SK-N-SH (cell line): ENCODE measurements around the gene SULF2. TPM values are rescaled to one million over a fixed set of nuclear protein-coding genes. Genes with fewer than 3 reads are reported as not detected.

Source experiments
- CTCF ChIA-PET: fragments of 300-600, 350-600 bp; formaldehyde crosslinking; extraction: SDS; loops from one replicate; lab custom pipeline; 2021; lab: Yijun Ruan, JAX
- POLR2A ChIA-PET: fragments of 350-600 bp; sonication (Branson Sonifier 250); formaldehyde crosslinking; extraction: SDS; loops from one replicate; lab custom pipeline; 2020; ENCODE audit warnings: antibody characterized with exemption, inconsistent platforms; lab: Yijun Ruan, JAX
- DNase-seq: peaks from one replicate; pipeline ENCODE4 v3.0.0; 2012
- H2AFZ ChIP-seq: fragments of 200-600 bp; sonication (generic); 2 replicates; pipeline ENCODE4 v1.8.1; 2016; ENCODE audit warnings: antibody characterized with exemption, mild to moderate bottlenecking, low read depth
- H3F3A ChIP-seq: fragments of 200-600 bp; sonication (generic); replicated peaks from 2 replicates; pipeline ENCODE3; 2016; ENCODE audit warnings: antibody characterized with exemption, mild to moderate bottlenecking; ENCODE audit not compliant: insufficient read depth
- H3K27ac ChIP-seq, 2 experiments: fragments of 200-500 bp in 1 of 2; fragments of 200-600 bp in 1 of 2; sonication (Bioruptor generic) in 1 of 2; sonication (generic), shearing (Covaris generic) in 1 of 2; 2 replicates each; pipeline versions ENCODE4 v1.5.1 to v1.6.1; 2014 to 2016; ENCODE audit warnings: low read depth in 2 of 2, inconsistent platforms in 1 of 2, low read length in 1 of 2, mild to moderate bottlenecking in 1 of 2, mixed read lengths in 1 of 2
- H3K27me3 ChIP-seq: fragments of 200-600 bp; sonication (generic), shearing (Covaris generic); 2 replicates; pipeline ENCODE4 v1.6.1; 2016; ENCODE audit warnings: mixed run types; ENCODE audit not compliant: insufficient read depth
- H3K36me3 ChIP-seq, 2 experiments: fragments of 200-500 bp in 1 of 2; fragments of 200-600 bp in 1 of 2; sonication (Bioruptor generic) in 1 of 2; sonication (generic) in 1 of 2; replicated peaks in 1 of 2; 2 replicates each; pipeline versions ENCODE3 to v1.5.1; 2014 to 2016; ENCODE audit warnings: low read length in 1 of 2, mild to moderate bottlenecking in 1 of 2; ENCODE audit not compliant: insufficient read depth in 2 of 2, control insufficient read depth in 1 of 2
- H3K4me1 ChIP-seq, 2 experiments: fragments of 200-500 bp in 1 of 2; fragments of 200-600 bp in 1 of 2; sonication (Bioruptor generic) in 1 of 2; sonication (generic), shearing (Covaris generic) in 1 of 2; 2 replicates each; pipeline versions ENCODE4 v1.5.1 to v1.6.1; 2014 to 2016; ENCODE audit warnings: low read depth in 1 of 2, low read length in 1 of 2, mixed run types in 1 of 2; ENCODE audit not compliant: insufficient read depth in 2 of 2, control insufficient read depth in 1 of 2
- H3K4me2 ChIP-seq: fragments of 200-600 bp; sonication (generic), shearing (Covaris generic); 2 replicates; pipeline ENCODE4 v1.6.1; 2017; ENCODE audit warnings: mixed run types
- H3K4me3 ChIP-seq, 2 experiments: fragments of 200-500 bp in 1 of 2; fragments of 200-600 bp in 1 of 2; sonication (Bioruptor generic) in 1 of 2; sonication (generic), shearing (Covaris generic) in 1 of 2; 2 replicates each; pipeline versions ENCODE4 v1.5.1 to v1.8.1; 2014 to 2016; ENCODE audit warnings: low read depth in 2 of 2, inconsistent platforms in 1 of 2, low read length in 1 of 2, mild to moderate bottlenecking in 1 of 2, mixed read lengths in 1 of 2, moderate library complexity in 1 of 2
- H3K79me2 ChIP-seq: fragments of 200-600 bp; sonication (generic); 2 replicates; pipeline ENCODE4 v1.8.1; 2017; ENCODE audit warnings: mild to moderate bottlenecking; ENCODE audit not compliant: insufficient read depth
- H3K9ac ChIP-seq: fragments of 200-600 bp; sonication (generic); 2 replicates; pipeline ENCODE4 v1.6.1; 2017; ENCODE audit warnings: mixed run types
- H3K9me2 ChIP-seq: fragments of 200-600 bp; sonication (generic); 2 replicates; pipeline ENCODE4 v1.6.1; 2017; ENCODE audit warnings: mixed run types
- H3K9me3 ChIP-seq: fragments of 200-600 bp; sonication (generic); 2 replicates; pipeline ENCODE4 v1.6.1; 2017; ENCODE audit warnings: mixed run types, mild to moderate bottlenecking, moderate library complexity
- H4K20me1 ChIP-seq: fragments of 200-600 bp; sonication (generic); 2 replicates; pipeline ENCODE4 v1.6.1; 2017; ENCODE audit warnings: mild to moderate bottlenecking, mixed run types; ENCODE audit not compliant: insufficient read depth
- CHD2 ChIP-seq: fragments of 150-350 bp; IDR thresholded peaks from 2 replicates; pipeline ENCODE4 v1.6.1; 2018; ENCODE audit warnings: low read length; ENCODE audit not compliant: partially characterized antibody
- ELF1 ChIP-seq: IDR thresholded peaks from 2 replicates; pipeline ENCODE4 v1.4.0; 2012
- EP300 ChIP-seq, 2 experiments: IDR thresholded peaks; 2 replicates each; pipeline versions ENCODE4 v1.4.0 to v1.6.1; 2012; ENCODE audit warnings: borderline replicate concordance in 1 of 2, low read depth in 1 of 2, low read length in 1 of 2
- EZH2phosphoT487 ChIP-seq: fragments of 200-600 bp; sonication (generic); IDR thresholded peaks from 2 replicates; pipeline ENCODE4 v1.6.1; 2017; ENCODE audit warnings: low read depth, mixed run types, mild to moderate bottlenecking, antibody characterized with exemption, moderate library complexity, borderline replicate concordance
- FOSL2 ChIP-seq: IDR thresholded peaks from 2 replicates; pipeline ENCODE4 v1.4.0; 2012; ENCODE audit warnings: low read depth, mild to moderate bottlenecking, moderate library complexity, borderline replicate concordance
- FOXJ3 ChIP-seq: sonication (generic); formaldehyde crosslinking; IDR thresholded peaks from 2 replicates; pipeline ENCODE4 v1.5.1; 2020; ENCODE audit warnings: mild to moderate bottlenecking, missing genetic modification reagents
- FOXM1 ChIP-seq: IDR thresholded peaks from 2 replicates; pipeline ENCODE4 v1.4.0; 2012; ENCODE audit warnings: low read depth, mild to moderate bottlenecking
- GABPA ChIP-seq: IDR thresholded peaks from 2 replicates; pipeline ENCODE4 v1.4.0; 2012; ENCODE audit warnings: low read depth, mild to moderate bottlenecking
- GATA2 ChIP-seq: sonication (generic); formaldehyde crosslinking; IDR thresholded peaks from 2 replicates; pipeline ENCODE4 v1.5.0; 2020; ENCODE audit warnings: mild to moderate bottlenecking, missing genetic modification reagents
- JUND ChIP-seq: IDR thresholded peaks from 2 replicates; pipeline ENCODE4 v1.4.0; 2012
- MEF2A ChIP-seq: IDR thresholded peaks from 2 replicates; pipeline ENCODE4 v1.4.0; 2012; ENCODE audit warnings: low read depth, borderline replicate concordance
- MXI1 ChIP-seq: IDR thresholded peaks from 2 replicates; pipeline ENCODE4 v1.6.1; 2012; ENCODE audit warnings: mild to moderate bottlenecking, low read depth, low read length, improper control_type of control experiment
- NFIC ChIP-seq: IDR thresholded peaks from 2 replicates; pipeline ENCODE4 v1.4.0; 2012; ENCODE audit warnings: borderline replicate concordance
- RAD21 ChIP-seq: IDR thresholded peaks from 2 replicates; pipeline ENCODE4 v1.6.1; 2012; ENCODE audit warnings: mild to moderate bottlenecking, low read length
- RFX5 ChIP-seq: IDR thresholded peaks from 2 replicates; pipeline ENCODE4 v1.6.1; 2012; ENCODE audit warnings: mild to moderate bottlenecking, improper control_type of control experiment, low read length
- RXRA ChIP-seq: IDR thresholded peaks from 2 replicates; pipeline ENCODE4 v1.4.0; 2012; ENCODE audit warnings: low read depth, mild to moderate bottlenecking, borderline replicate concordance
- SIN3A ChIP-seq: IDR thresholded peaks from 2 replicates; pipeline ENCODE4 v1.6.1; 2012; ENCODE audit warnings: low read depth, mild to moderate bottlenecking, low read length, moderate library complexity, borderline replicate concordance
- TAF1 ChIP-seq: IDR thresholded peaks from 2 replicates; pipeline ENCODE4 v1.6.1; 2012; ENCODE audit warnings: low read depth, mild to moderate bottlenecking, low read length, moderate library complexity, borderline replicate concordance
- TCF12 ChIP-seq: IDR thresholded peaks from 2 replicates; pipeline ENCODE4 v1.4.0; 2012
- TEAD4 ChIP-seq: IDR thresholded peaks from 2 replicates; pipeline ENCODE4 v1.4.0; 2012; ENCODE audit warnings: mild to moderate bottlenecking, borderline replicate concordance; ENCODE audit not compliant: insufficient read depth
- YY1 ChIP-seq: IDR thresholded peaks from 2 replicates; pipeline ENCODE4 v1.4.0; 2012; ENCODE audit warnings: low read depth, mild to moderate bottlenecking
- WGBS: methylation state at CpG from one replicate; pipeline ENCODE4 v1.1.6; 2017; ENCODE audit warnings: low lambda C conversion rate; 5-methylcytosine and 5-hydroxymethylcytosine counted together
- polyA plus RNA-seq, 3 experiments: library from polyadenylated mRNA; depleted of rRNA; stranded (reverse); fragments of >200 nt; gene quantifications; 2 replicates each; pipeline ENCODE4 v1.2.3, GENCODE V29; 2012
- TF ChIP-seq, protein P1 (sequence below): IDR thresholded peaks from 2 replicates; pipeline ENCODE4 v1.6.1; 2012; ENCODE audit warnings: mild to moderate bottlenecking, low read depth, low read length, moderate library complexity
- TF ChIP-seq, protein P2 (sequence below): fragments of 150-350 bp; IDR thresholded peaks from 2 replicates; pipeline ENCODE4 v1.6.1; 2017; ENCODE audit warnings: antibody characterized with exemption, low read length, low read depth, borderline replicate concordance
- TF ChIP-seq, protein P3 (sequence below): IDR thresholded peaks from 2 replicates; pipeline ENCODE4 v1.4.0; 2012; ENCODE audit warnings: low read depth, borderline replicate concordance
- TF ChIP-seq, protein P4 (sequence below): IDR thresholded peaks from 2 replicates; pipeline ENCODE4; 2012
- TF ChIP-seq, protein P5 (sequence below): IDR thresholded peaks from 2 replicates; pipeline ENCODE4 v1.4.0; 2012; ENCODE audit warnings: low read depth, borderline replicate concordance

The SULF2 gene
- polyA plus RNA-seq, 1 of the 3 experiments (the other 2 are of a cell fraction) = 20.2 TPM

DNA sequence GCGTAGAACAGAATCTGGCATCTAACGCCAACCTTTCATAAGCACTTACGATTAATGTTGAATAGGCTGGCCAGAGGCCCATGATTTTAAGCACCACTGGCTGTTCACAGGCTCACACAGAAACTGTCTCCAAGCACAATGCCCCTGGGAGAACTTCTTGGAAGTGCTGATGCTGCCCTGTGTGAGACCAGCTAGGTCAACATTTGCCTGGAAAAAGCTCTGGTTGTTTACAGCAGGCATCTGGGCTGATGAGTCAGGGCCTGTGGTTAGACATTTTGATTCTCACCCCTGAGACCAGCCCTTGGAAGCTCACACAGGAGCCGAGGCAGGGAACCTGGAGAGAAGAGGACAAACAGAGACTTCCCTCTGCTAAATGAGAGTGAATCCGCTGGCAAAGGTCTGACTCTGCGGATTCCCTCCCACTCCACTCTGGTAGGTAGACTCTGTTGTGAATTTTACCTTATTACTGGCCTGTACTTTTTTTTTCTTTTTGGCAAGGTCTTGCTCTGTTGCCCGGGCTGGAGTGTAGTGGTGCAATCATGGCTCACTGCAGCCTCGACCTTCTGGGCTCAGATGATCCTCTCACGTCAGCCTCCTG is 6.8 kb upstream of the SULF2 start:
- Histone ChIP-seq H3K9ac (no peak overlapping the region), H3K4me1 (peaks cover 0 to 47% of the 10 kb centered on the region in 2 experiments; a peak in 2 of 4 replicates), H3K4me2 (no peak overlapping the region), H2AFZ (no peak overlapping the region), H3K79me2 (no peaks in the 10 kb centered on the region), H4K20me1 (no peaks in the 10 kb centered on the region), H3K4me3 (no peak overlapping the region), H3K27me3 (no peaks in the 10 kb centered on the region), H3F3A (no peaks in the 10 kb centered on the region), H3K9me3 (no peaks in the 10 kb centered on the region), H3K27ac (peak overlapping the region; percentile 8 to 14; a peak in 2 of 4 replicates), H3K36me3 (no peaks in the 10 kb centered on the region), H3K9me2 (no peaks in the 10 kb centered on the region)
- TF ChIP-seq YY1 (no peak), RXRA (no peak), TCF12 (peak; percentile 69), JUND (peak; percentile 57; the same call in 1 of the 2 replicates), GABPA (no peak), RFX5 (no peak), EZH2phosphoT487 (no peak), TAF1 (no peak), SIN3A (no peak), MEF2A (no peak), FOXM1 (no peak), CHD2 (no peak), MXI1 (no peak), NFIC (no peak), TEAD4 (no peak), FOXJ3 (no peak), FOSL2 (peak; percentile 64; the same call in 1 of the 2 replicates), ELF1 (no peak), EP300 (IDR thresholded peaks at IDR 0.05; ENCODE audit: borderline replicate concordance in 1 of 2, low read depth in 1 of 2, low read length in 1 of 2) (no peak; a peak in 1 of 4 replicates), RAD21 (0 out of 2 replicates have a peak, but pooled peaks have one; percentile 2), GATA2 (no peak)
- TF ChIP-seq, protein P1, sequence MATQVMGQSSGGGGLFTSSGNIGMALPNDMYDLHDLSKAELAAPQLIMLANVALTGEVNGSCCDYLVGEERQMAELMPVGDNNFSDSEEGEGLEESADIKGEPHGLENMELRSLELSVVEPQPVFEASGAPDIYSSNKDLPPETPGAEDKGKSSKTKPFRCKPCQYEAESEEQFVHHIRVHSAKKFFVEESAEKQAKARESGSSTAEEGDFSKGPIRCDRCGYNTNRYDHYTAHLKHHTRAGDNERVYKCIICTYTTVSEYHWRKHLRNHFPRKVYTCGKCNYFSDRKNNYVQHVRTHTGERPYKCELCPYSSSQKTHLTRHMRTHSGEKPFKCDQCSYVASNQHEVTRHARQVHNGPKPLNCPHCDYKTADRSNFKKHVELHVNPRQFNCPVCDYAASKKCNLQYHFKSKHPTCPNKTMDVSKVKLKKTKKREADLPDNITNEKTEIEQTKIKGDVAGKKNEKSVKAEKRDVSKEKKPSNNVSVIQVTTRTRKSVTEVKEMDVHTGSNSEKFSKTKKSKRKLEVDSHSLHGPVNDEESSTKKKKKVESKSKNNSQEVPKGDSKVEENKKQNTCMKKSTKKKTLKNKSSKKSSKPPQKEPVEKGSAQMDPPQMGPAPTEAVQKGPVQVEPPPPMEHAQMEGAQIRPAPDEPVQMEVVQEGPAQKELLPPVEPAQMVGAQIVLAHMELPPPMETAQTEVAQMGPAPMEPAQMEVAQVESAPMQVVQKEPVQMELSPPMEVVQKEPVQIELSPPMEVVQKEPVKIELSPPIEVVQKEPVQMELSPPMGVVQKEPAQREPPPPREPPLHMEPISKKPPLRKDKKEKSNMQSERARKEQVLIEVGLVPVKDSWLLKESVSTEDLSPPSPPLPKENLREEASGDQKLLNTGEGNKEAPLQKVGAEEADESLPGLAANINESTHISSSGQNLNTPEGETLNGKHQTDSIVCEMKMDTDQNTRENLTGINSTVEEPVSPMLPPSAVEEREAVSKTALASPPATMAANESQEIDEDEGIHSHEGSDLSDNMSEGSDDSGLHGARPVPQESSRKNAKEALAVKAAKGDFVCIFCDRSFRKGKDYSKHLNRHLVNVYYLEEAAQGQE = no peak
- TF ChIP-seq, protein P2, sequence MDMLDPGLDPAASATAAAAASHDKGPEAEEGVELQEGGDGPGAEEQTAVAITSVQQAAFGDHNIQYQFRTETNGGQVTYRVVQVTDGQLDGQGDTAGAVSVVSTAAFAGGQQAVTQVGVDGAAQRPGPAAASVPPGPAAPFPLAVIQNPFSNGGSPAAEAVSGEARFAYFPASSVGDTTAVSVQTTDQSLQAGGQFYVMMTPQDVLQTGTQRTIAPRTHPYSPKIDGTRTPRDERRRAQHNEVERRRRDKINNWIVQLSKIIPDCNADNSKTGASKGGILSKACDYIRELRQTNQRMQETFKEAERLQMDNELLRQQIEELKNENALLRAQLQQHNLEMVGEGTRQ = no peak
- TF ChIP-seq, protein P3, sequence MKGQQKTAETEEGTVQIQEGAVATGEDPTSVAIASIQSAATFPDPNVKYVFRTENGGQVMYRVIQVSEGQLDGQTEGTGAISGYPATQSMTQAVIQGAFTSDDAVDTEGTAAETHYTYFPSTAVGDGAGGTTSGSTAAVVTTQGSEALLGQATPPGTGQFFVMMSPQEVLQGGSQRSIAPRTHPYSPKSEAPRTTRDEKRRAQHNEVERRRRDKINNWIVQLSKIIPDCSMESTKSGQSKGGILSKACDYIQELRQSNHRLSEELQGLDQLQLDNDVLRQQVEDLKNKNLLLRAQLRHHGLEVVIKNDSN = no peak
- TF ChIP-seq, protein P4, sequence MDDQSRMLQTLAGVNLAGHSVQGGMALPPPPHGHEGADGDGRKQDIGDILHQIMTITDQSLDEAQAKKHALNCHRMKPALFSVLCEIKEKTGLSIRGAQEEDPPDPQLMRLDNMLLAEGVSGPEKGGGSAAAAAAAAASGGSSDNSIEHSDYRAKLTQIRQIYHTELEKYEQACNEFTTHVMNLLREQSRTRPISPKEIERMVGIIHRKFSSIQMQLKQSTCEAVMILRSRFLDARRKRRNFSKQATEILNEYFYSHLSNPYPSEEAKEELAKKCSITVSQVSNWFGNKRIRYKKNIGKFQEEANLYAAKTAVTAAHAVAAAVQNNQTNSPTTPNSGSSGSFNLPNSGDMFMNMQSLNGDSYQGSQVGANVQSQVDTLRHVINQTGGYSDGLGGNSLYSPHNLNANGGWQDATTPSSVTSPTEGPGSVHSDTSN = peak; percentile 24; the same call in 1 of the 2 replicates
- TF ChIP-seq, protein P5, sequence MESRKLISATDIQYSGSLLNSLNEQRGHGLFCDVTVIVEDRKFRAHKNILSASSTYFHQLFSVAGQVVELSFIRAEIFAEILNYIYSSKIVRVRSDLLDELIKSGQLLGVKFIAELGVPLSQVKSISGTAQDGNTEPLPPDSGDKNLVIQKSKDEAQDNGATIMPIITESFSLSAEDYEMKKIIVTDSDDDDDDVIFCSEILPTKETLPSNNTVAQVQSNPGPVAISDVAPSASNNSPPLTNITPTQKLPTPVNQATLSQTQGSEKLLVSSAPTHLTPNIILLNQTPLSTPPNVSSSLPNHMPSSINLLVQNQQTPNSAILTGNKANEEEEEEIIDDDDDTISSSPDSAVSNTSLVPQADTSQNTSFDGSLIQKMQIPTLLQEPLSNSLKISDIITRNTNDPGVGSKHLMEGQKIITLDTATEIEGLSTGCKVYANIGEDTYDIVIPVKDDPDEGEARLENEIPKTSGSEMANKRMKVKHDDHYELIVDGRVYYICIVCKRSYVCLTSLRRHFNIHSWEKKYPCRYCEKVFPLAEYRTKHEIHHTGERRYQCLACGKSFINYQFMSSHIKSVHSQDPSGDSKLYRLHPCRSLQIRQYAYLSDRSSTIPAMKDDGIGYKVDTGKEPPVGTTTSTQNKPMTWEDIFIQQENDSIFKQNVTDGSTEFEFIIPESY = no peak
- ChIA-PET POLR2A (no interaction called here), CTCF (interaction anchor here (2.6 kb wide), 1 partner anchor 828 kb away, joined by 9 read pairs; no protein-coding TSS in a partner anchor)
- WGBS = 68% methylated on average over 9 of the region's 9 CpGs
- DNase-seq = no peak
